HG03064 (cell line): ENCODE measurements around the gene PEX19.
"Not testable (repeated sequence)": the region's sequence is repeated elsewhere in the genome, so short reads cannot be mapped to it uniquely, and the experiment has no call there.

Experiments
- ATAC-seq: cut with Tn5 transposase; IDR thresholded peaks from one replicate; pipeline ENCODE4 v1.9.1; 2021; ENCODE audit warnings: low read depth; ENCODE audit not compliant: unreplicated experiment

Gene PEX19

GRCh38 chr1:160284782-160285344 lies at the start of gene PEX19:
Gene PEX19, minus strand, starts transcription at chr1:160285133. Its CDS starts 9 bp downstream, at chr1:160285124.
- ATAC-seq, result peak; percentile 97

- no peak for ATAC-seq
Measured at GRCh38 chr1:160332516-160332915, 47.6 kb upstream of the PEX19 start.

GRCh38 chr1:160330119-160330518 lies 45.2 kb upstream of the PEX19 start:
- no peak for ATAC-seq

GRCh38 chr1:160328184-160328583 lies 43.3 kb upstream of the PEX19 start:
- ATAC-seq, result no peak

- ATAC-seq, result no peak
Measured at GRCh38 chr1:160326418-160326817, 41.5 kb upstream of the PEX19 start.

GRCh38 chr1:160325252-160325651 lies 40.3 kb upstream of the PEX19 start:
- no peak for ATAC-seq

GRCh38 chr1:160322831-160323230 lies 37.9 kb upstream of the PEX19 start:
- no peak for ATAC-seq

- ATAC-seq, result no peak
Measured at GRCh38 chr1:160315359-160315758, 30.4 kb upstream of the PEX19 start.

- no peak for ATAC-seq
Measured at GRCh38 chr1:160309571-160309970, 24.6 kb upstream of the PEX19 start.

- no peak for ATAC-seq
Measured at GRCh38 chr1:160309185-160309557, 24.2 kb upstream of the PEX19 start.

GRCh38 chr1:160308451-160309184 lies 23.7 kb upstream of the PEX19 start:
- no peak for ATAC-seq

GRCh38 chr1:160307118-160307791 lies 22.3 kb upstream of the PEX19 start:
- ATAC-seq, result no peak

GRCh38 chr1:160300173-160300572 lies 15.2 kb upstream of the PEX19 start:
- no peak for ATAC-seq

GRCh38 chr1:160296036-160296435 lies 11.1 kb upstream of the PEX19 start:
- ATAC-seq, result no peak

GRCh38 chr1:160293020-160293968 lies 8.4 kb upstream of the PEX19 start:
- ATAC-seq, result no peak

GRCh38 chr1:160291248-160292220 lies 6.6 kb upstream of the PEX19 start:
- ATAC-seq, result no peak

- ATAC-seq, result not testable (repeated sequence)
Measured at GRCh38 chr1:160287769-160288168, 2.8 kb upstream of the PEX19 start.

GRCh38 chr1:160285506-160285905 lies 573 bp upstream of the PEX19 start:
- ATAC-seq, result no peak

GRCh38 chr1:160284220-160284781 lies 632 bp downstream of the PEX19 start:
- no peak for ATAC-seq
